Esophagus squamous epithelium (tissue), 5 donors: ENCODE results near the gene APPBP2. TPM values are rescaled to one million over a fixed set of nuclear protein-coding genes. Genes with fewer than 3 reads are reported as not detected.

Experiments used
- DNase-seq: peaks from one replicate; lab custom pipeline; 2025; lab: John Stamatoyannopoulos, UW
- H3K27ac ChIP-seq, 4 donors: fragments of 200-600 bp; sonication (generic); one replicate each; pipeline ENCODE4 v1.5.1; 2016 to 2019; ENCODE audit warnings: mild to moderate bottlenecking in 1 of 4
- H3K27me3 ChIP-seq, 4 donors: fragments of 200-600 bp; sonication (generic); 1 replicate in 3 of 4; 2 replicates in 1 of 4; pipeline versions ENCODE4 v1.5.1 to v1.6.0; 2017 to 2021; ENCODE audit warnings: antibody characterized with exemption in 1 of 4
- H3K36me3 ChIP-seq, 3 donors: fragments of 200-600 bp; sonication (generic); one replicate each; pipeline ENCODE4 v1.5.1; 2016 to 2019
- H3K4me1 ChIP-seq, 3 donors: fragments of 200-600 bp; sonication (generic); one replicate each; pipeline ENCODE4 v1.5.1; 2017 to 2019
- H3K4me3 ChIP-seq, 4 donors: fragments of 200-600 bp; sonication (generic); 1 replicate in 3 of 4; 2 replicates in 1 of 4; pipeline ENCODE4 v1.5.1; 2016 to 2019; ENCODE audit warnings: mild to moderate bottlenecking in 2 of 4, moderate library complexity in 1 of 4
- H3K9me3 ChIP-seq, 3 donors: fragments of 200-600 bp; sonication (generic); one replicate each; pipeline ENCODE4 v1.5.1; 2016 to 2019
- POLR2A ChIP-seq, 4 donors: fragments of 450-650 bp; IDR thresholded peaks; one replicate each; pipeline ENCODE4 v1.6.1; 2017; ENCODE audit warnings: antibody characterized with exemption in 4 of 4, mild to moderate bottlenecking in 4 of 4, moderate library complexity in 3 of 4
- WGBS, 2 donors: methylation state at CpG; one replicate each; pipeline ENCODE4 v1.1.5; 2018; 5-methylcytosine and 5-hydroxymethylcytosine counted together
- intact Hi-C: fragments of 100-400 bp; cut with DNase I; formaldehyde crosslinking; loops from one replicate; pipeline ENCODE4 v1.15.0; 2022
- total RNA-seq, 4 donors: library from RNA; depleted of rRNA; stranded (reverse); fragments of >200 nt; gene quantifications; one replicate each; pipeline ENCODE4 v1.1.0, GENCODE V29; 2016
- TF ChIP-seq, protein P1 (sequence below), 6 experiments: fragments of 450-650 bp in 4 of 6; fragments of 200-600 bp in 2 of 6; sonication (generic) in 2 of 6; IDR thresholded peaks; one replicate each; pipeline ENCODE4 v1.5.1; 2016 to 2019; ENCODE audit warnings: antibody characterized with exemption in 6 of 6, mild to moderate bottlenecking in 4 of 6, moderate library complexity in 4 of 6
- donor health status: DM: yes; HTN: yes; CAD: no.

APPBP2 gene
- total RNA-seq, 4 donors from 2014 or later, result 9.7 to 26.3 (median 16.0) TPM

DNA sequence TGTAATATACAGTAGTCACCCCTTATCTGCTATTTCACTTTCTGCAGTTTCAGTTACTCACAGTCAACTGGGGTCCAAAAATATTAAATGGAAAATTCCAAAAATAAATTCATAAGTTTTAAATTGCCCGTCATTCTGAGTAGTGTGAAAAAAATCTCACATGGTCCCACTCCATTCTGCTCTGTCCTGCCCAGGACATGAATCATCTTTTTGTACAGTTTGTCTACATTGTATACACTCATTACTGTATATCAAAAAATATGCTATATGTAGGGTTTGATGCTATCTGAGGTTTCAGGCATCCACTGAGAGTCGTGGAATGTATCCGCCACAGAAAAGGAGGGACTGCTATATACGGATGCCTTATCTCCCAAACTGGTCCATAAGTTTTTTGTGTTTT is 16.0 kb upstream of the APPBP2 start:
- Histone ChIP-seq H3K27ac (no peak overlapping the region), H3K27me3 (no peaks in the 10 kb centered on the region), H3K9me3 (no peaks in the 10 kb centered on the region), H3K4me1 (no peaks in the 10 kb centered on the region), H3K4me3 (no peak overlapping the region), H3K36me3 (no peaks in the 10 kb centered on the region)
- TF ChIP-seq, protein P1, sequence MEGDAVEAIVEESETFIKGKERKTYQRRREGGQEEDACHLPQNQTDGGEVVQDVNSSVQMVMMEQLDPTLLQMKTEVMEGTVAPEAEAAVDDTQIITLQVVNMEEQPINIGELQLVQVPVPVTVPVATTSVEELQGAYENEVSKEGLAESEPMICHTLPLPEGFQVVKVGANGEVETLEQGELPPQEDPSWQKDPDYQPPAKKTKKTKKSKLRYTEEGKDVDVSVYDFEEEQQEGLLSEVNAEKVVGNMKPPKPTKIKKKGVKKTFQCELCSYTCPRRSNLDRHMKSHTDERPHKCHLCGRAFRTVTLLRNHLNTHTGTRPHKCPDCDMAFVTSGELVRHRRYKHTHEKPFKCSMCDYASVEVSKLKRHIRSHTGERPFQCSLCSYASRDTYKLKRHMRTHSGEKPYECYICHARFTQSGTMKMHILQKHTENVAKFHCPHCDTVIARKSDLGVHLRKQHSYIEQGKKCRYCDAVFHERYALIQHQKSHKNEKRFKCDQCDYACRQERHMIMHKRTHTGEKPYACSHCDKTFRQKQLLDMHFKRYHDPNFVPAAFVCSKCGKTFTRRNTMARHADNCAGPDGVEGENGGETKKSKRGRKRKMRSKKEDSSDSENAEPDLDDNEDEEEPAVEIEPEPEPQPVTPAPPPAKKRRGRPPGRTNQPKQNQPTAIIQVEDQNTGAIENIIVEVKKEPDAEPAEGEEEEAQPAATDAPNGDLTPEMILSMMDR (IDR thresholded peaks at IDR 0.05), result no peak
- no peak for TF ChIP-seq POLR2A (IDR thresholded peaks at IDR 0.05)
- DNase-seq, result no peak
- 78 to 81% methylated on average over 4 of the region's 4 CpGs for WGBS, 2 donors
- intact Hi-C loops, result no loop called here

DNA sequence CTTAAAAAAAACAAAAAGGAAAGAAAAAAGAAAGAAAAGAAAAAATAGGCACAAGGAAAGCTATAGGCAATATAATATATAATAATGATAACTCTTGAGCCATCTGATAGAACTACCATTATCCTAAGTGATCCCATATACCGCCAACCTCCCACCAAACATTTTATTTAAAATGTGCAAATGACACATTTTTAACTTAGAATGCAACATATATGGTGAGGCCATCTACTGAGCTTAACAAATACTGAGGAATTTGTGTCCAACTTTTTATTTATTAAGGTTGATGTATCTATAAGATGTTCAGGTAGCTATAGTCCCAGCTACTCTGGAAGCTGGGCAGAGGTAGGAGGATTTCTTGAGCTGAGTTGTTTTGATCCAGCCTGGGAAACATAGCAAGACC is 14.4 kb upstream of the APPBP2 start:
- WGBS, 2 donors, result 100% methylated on average over 1 of the region's 1 CpG
- H3K36me3 ChIP-seq, result no peaks in the 10 kb centered on the region
- TF ChIP-seq POLR2A (IDR thresholded peaks at IDR 0.05), result no peak
- TF ChIP-seq, protein P1 (IDR thresholded peaks at IDR 0.05), result no peak
- H3K4me3 ChIP-seq, result no peak overlapping the region
- H3K4me1 ChIP-seq, result no peaks in the 10 kb centered on the region
- no peaks in the 10 kb centered on the region for H3K27me3 ChIP-seq
- no peaks in the 10 kb centered on the region for H3K9me3 ChIP-seq
- DNase-seq, result no peak
- intact Hi-C loops, result no loop called here
- H3K27ac ChIP-seq, result no peak overlapping the region

DNA sequence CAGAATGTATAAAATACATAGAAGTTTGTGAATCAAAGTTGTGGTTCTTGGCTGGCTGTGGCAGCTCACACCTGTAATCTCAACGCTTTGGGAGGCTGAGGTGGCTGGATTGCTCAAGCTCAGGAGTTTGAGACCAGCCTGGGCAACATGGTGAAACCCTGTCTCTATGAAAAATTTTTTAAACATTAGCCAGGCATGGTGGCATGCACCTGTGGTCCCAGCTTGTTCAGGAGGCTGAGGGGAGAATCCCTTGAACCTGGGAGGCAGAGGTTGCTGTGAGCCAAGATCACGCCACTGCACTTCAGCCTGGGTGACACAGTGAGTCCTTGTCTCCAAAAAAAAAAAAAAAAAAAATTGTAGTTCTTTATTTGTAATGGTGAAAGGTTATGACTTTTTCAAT is 13.8 kb upstream of the APPBP2 start:
- WGBS, 2 donors, result 52 to 90% methylated on average over 2 of the region's 2 CpGs
- TF ChIP-seq, protein P1 (IDR thresholded peaks at IDR 0.05), result no peak
- no peak for TF ChIP-seq POLR2A (IDR thresholded peaks at IDR 0.05)
- no peaks in the 10 kb centered on the region for H3K4me1 ChIP-seq
- no peak for DNase-seq
- no peaks in the 10 kb centered on the region for H3K9me3 ChIP-seq
- no peaks in the 10 kb centered on the region for H3K27me3 ChIP-seq
- intact Hi-C loops, result no loop called here
- H3K4me3 ChIP-seq, result no peak overlapping the region
- no peak overlapping the region for H3K27ac ChIP-seq
- no peaks in the 10 kb centered on the region for H3K36me3 ChIP-seq

DNA sequence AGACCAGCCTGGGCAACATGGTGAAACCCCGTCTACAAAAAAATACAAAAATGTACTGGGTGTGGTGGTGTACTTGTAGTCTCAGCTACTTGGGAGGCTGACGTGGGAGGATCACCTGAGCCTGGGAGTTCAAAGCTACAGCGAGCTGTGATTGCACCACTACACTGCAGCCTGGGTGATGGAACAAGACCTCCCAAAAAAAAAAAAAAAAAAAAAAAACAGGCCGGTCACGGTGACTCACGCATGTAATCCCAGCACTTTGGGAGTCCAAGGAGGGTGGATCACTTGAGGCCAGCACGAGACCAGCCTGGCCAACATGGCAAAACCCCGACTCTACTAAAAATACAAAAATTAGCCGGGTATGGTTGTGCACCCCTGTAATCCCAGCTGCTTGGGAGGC is 12.7 kb upstream of the APPBP2 start:
- no peak overlapping the region for H3K27ac ChIP-seq
- no peak for TF ChIP-seq POLR2A (IDR thresholded peaks at IDR 0.05)
- TF ChIP-seq, protein P1 (IDR thresholded peaks at IDR 0.05), result no peak
- H3K9me3 ChIP-seq, result no peaks in the 10 kb centered on the region
- WGBS, 2 donors, result 74 to 76% methylated on average over 9 of the region's 9 CpGs
- H3K4me3 ChIP-seq, result no peak overlapping the region
- no peaks in the 10 kb centered on the region for H3K36me3 ChIP-seq
- intact Hi-C loops, result no loop called here
- no peaks in the 10 kb centered on the region for H3K4me1 ChIP-seq
- no peaks in the 10 kb centered on the region for H3K27me3 ChIP-seq
- DNase-seq, result no peak

DNA sequence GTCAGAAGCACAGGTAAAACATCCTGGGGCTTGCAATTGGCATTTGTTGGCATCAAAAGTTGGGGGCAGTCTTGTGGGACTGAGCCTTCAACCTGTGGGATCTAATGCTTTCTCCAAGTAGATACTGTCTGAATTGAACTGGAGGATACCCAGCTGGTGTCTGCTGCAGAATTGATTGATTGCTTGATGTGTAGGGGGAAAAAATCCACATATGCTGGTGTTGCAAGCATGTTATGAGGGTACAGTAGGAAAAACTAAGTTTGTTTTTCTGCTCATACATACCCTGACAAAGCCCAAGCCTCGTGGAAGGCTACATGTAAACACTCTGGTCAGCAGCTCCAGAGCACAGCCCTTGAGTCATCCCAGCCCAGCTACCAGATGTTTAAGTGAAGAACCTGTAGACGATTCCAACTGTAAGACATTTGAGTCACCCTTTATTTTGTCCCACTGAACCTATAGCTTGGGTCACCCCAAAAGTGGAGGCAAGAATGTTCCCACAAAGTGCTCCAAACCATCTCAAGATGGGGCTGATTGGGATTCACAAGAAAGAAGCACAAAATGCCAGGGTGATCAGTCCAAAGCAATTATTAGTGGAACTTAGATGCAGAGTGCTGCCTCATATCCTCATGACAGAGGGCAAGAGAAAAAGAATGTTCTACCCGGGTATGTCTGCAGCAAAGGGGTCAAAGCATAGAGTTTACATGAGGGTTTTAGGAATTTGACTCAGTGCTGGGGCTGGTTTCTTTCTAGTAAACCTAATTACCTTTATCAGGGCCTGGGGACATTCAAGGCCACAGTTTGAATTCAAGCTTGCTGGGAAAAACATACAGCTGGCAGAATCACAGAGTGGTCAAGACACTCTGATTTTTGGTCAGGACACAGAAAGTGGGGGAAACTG is 9.6 kb upstream of the APPBP2 start:
- Histone ChIP-seq H3K4me1 (no peaks in the 10 kb centered on the region), H3K27ac (no peak overlapping the region), H3K27me3 (no peaks in the 10 kb centered on the region), H3K36me3 (no peaks in the 10 kb centered on the region), H3K4me3 (no peak overlapping the region), H3K9me3 (no peaks in the 10 kb centered on the region)
- no peak for DNase-seq
- TF ChIP-seq POLR2A (IDR thresholded peaks at IDR 0.05), result no peak
- TF ChIP-seq, protein P1 (IDR thresholded peaks at IDR 0.05), result no peak
- intact Hi-C loops, result no loop called here
- 49 to 51% methylated on average over 3 of the region's 3 CpGs for WGBS, 2 donors
